ENCODE measurements around the gene FAM118B.

The FAM118B gene

GRCh38 chr11:126216526-126217305 lies 5.1 kb downstream of the FAM118B start:
- peaks cover 0 to 24% (median 20%) of the 10 kb centered on the region in 5 donors for H3K4me1 ChIP-seq (ENCODE audit: control insufficient read depth in 5 of 5, insufficient read depth in 5 of 5, low read length in 5 of 5)

DNA sequence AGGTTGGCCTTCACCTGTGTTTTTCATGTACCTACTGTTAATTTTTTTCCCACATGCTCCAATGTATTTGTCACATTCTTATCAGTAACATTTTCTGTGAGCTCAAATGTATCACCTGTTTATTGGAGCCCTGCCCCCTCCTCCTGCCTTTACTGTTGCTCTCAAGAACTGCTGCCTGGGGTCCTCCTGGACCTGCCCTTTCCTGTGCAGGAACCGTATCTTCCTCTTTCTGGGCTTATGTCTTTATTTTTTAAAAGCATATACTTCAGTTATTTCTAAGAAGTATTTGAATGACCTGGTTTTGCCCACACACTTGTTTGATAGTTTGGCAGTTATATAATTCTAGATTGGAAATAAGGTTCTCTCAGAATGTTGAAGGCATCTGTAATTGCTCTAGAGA lies 5.9 kb downstream of the FAM118B start:
- Histone ChIP-seq H3K27ac (ENCODE audit: low read depth, low read length) (no peak overlapping the region), H3K9ac (ENCODE audit: low read length in 5 of 5) (no peak overlapping the region), H3K36me3 (ENCODE audit: control insufficient read depth in 5 of 5, insufficient read depth in 5 of 5, low read length in 5 of 5) (no peaks in the 10 kb centered on the region), H3K9me3 (ENCODE audit: control insufficient read depth in 5 of 5, low read length in 5 of 5) (no peaks in the 10 kb centered on the region), H3K4me1 (ENCODE audit: control insufficient read depth in 5 of 5, insufficient read depth in 5 of 5, low read length in 5 of 5) (peaks cover 0 to 17% (median 13%) of the 10 kb centered on the region in 5 donors), H3K4me3 (ENCODE audit: low read depth in 1 of 5, low read length in 5 of 5) (no peak overlapping the region), H3K27me3 (ENCODE audit: control insufficient read depth in 5 of 5, insufficient read depth in 4 of 5, low read length in 5 of 5) (no peaks in the 10 kb centered on the region)

More at GRCh38 chr11:126216526-126217305, 5.1 kb downstream of the FAM118B start:
- Histone ChIP-seq H3K27ac (ENCODE audit: low read depth, low read length) (no peak overlapping the region), H3K9me3 (ENCODE audit: control insufficient read depth in 5 of 5, low read length in 5 of 5) (no peaks in the 10 kb centered on the region), H3K36me3 (ENCODE audit: control insufficient read depth in 5 of 5, insufficient read depth in 5 of 5, low read length in 5 of 5) (no peaks in the 10 kb centered on the region), H3K27me3 (ENCODE audit: control insufficient read depth in 5 of 5, insufficient read depth in 4 of 5, low read length in 5 of 5) (no peaks in the 10 kb centered on the region), H3K4me3 (ENCODE audit: low read depth in 1 of 5, low read length in 5 of 5) (no peak overlapping the region), H3K9ac (ENCODE audit: low read length in 5 of 5) (no peak overlapping the region)

DNA sequence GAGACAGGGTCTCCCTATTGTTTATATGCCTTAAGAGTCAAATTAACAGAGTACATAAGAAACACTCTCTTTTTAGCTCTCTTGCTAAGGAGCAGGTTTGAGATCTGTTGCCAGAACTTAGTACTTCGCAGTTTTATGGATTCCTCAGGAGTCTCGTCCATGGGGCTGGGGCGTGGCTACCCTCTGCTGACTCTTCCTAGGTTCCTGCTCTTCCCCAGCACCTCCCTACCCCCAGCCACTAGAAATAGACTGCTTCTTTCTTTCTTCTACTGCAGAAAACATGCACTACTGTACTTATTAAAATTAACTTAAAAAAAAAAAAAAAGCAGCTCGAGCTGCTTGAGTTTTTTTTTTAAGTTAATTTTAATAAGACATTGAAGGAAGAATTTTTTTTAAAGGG lies 8.0 kb downstream of the FAM118B start:
- no peak overlapping the region for H3K4me3 ChIP-seq (ENCODE audit: low read depth in 1 of 5, low read length in 5 of 5)
- H3K4me1 ChIP-seq (ENCODE audit: control insufficient read depth in 5 of 5, insufficient read depth in 5 of 5, low read length in 5 of 5) = peaks cover 0 to 12% (median 7%) of the 10 kb centered on the region in 5 donors
- H3K27ac ChIP-seq (ENCODE audit: low read depth, low read length) = no peak overlapping the region
- no peak overlapping the region for H3K9ac ChIP-seq (ENCODE audit: low read length in 5 of 5)
- no peaks in the 10 kb centered on the region for H3K27me3 ChIP-seq (ENCODE audit: control insufficient read depth in 5 of 5, insufficient read depth in 4 of 5, low read length in 5 of 5)
- H3K36me3 ChIP-seq (ENCODE audit: control insufficient read depth in 5 of 5, insufficient read depth in 5 of 5, low read length in 5 of 5) = no peaks in the 10 kb centered on the region
- H3K9me3 ChIP-seq (ENCODE audit: control insufficient read depth in 5 of 5, low read length in 5 of 5) = no peaks in the 10 kb centered on the region

DNA sequence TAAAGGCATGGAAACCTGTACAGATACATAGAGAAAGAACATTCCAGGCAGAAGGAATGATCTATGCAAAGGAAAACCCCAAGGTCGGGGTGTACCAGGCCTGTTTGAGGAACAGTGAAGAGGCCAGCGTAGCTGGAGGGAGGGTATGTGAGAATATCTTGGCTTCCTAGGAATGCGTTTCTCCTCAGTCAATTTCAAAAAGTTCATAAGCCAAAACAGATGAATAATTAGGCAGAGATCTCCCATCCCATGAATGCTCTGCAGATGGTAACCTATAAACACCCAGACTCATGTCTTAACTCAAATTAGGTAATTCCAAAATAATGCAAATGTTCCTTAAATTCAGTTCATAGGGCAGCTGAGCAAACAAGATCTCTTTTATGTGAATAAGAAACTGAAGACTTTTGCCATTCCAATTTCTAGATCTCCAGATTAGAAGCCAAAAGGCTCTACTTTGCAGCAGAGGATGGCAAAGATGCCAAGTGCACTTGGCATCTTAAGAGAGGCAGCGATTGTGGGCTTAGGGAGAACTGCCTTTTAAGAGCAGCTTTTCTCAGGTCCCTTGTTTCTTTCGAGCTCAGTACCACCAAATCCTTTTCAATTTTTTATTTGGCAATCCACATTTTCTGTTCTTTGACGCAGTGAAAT lies 13.2 kb downstream of the FAM118B start:
- H3K4me3 ChIP-seq (ENCODE audit: low read depth in 1 of 5, low read length in 5 of 5) = no peak overlapping the region
- H3K36me3 ChIP-seq (ENCODE audit: control insufficient read depth in 5 of 5, insufficient read depth in 5 of 5, low read length in 5 of 5) = peaks cover 0 to 4% (median 0%) of the 10 kb centered on the region in 5 donors
- peaks cover 0 to 4% (median 2%) of the 10 kb centered on the region in 5 donors for H3K4me1 ChIP-seq (ENCODE audit: control insufficient read depth in 5 of 5, insufficient read depth in 5 of 5, low read length in 5 of 5)
- no peaks in the 10 kb centered on the region for H3K9me3 ChIP-seq (ENCODE audit: control insufficient read depth in 5 of 5, low read length in 5 of 5)
- H3K27me3 ChIP-seq (ENCODE audit: control insufficient read depth in 5 of 5, insufficient read depth in 4 of 5, low read length in 5 of 5) = no peaks in the 10 kb centered on the region
- H3K9ac ChIP-seq (ENCODE audit: low read length in 5 of 5) = no peak overlapping the region
- H3K27ac ChIP-seq (ENCODE audit: low read depth, low read length) = no peak overlapping the region

- no peak overlapping the region for H3K4me3 ChIP-seq (ENCODE audit: low read depth in 1 of 5, low read length in 5 of 5)
- H3K27ac ChIP-seq (ENCODE audit: low read depth, low read length) = no peak overlapping the region
Measured at GRCh38 chr11:126225295-126225665, 13.7 kb downstream of the FAM118B start.

GRCh38 chr11:126226334-126227084 lies 14.9 kb downstream of the FAM118B start:
- Histone ChIP-seq H3K27ac (ENCODE audit: low read depth, low read length) (no peak overlapping the region), H3K27me3 (ENCODE audit: control insufficient read depth in 5 of 5, insufficient read depth in 4 of 5, low read length in 5 of 5) (no peaks in the 10 kb centered on the region), H3K4me1 (ENCODE audit: control insufficient read depth in 5 of 5, insufficient read depth in 5 of 5, low read length in 5 of 5) (peaks cover 0 to 5% (median 0%) of the 10 kb centered on the region in 5 donors), H3K36me3 (ENCODE audit: control insufficient read depth in 5 of 5, insufficient read depth in 5 of 5, low read length in 5 of 5) (peaks cover 0 to 7% (median 0%) of the 10 kb centered on the region in 5 donors), H3K4me3 (ENCODE audit: low read depth in 1 of 5, low read length in 5 of 5) (no peak overlapping the region), H3K9me3 (ENCODE audit: control insufficient read depth in 5 of 5, low read length in 5 of 5) (no peaks in the 10 kb centered on the region), H3K9ac (ENCODE audit: low read length in 5 of 5) (no peak overlapping the region)

More at GRCh38 chr11:126225295-126225665, 13.7 kb downstream of the FAM118B start:
- peaks cover 0 to 7% (median 0%) of the 10 kb centered on the region in 5 donors for H3K36me3 ChIP-seq (ENCODE audit: control insufficient read depth in 5 of 5, insufficient read depth in 5 of 5, low read length in 5 of 5)
- H3K9ac ChIP-seq (ENCODE audit: low read length in 5 of 5) = no peak overlapping the region
- H3K4me1 ChIP-seq (ENCODE audit: control insufficient read depth in 5 of 5, insufficient read depth in 5 of 5, low read length in 5 of 5) = peaks cover 0 to 5% (median 0%) of the 10 kb centered on the region in 5 donors
- H3K27me3 ChIP-seq (ENCODE audit: control insufficient read depth in 5 of 5, insufficient read depth in 4 of 5, low read length in 5 of 5) = no peaks in the 10 kb centered on the region
- H3K9me3 ChIP-seq (ENCODE audit: control insufficient read depth in 5 of 5, low read length in 5 of 5) = no peaks in the 10 kb centered on the region

DNA sequence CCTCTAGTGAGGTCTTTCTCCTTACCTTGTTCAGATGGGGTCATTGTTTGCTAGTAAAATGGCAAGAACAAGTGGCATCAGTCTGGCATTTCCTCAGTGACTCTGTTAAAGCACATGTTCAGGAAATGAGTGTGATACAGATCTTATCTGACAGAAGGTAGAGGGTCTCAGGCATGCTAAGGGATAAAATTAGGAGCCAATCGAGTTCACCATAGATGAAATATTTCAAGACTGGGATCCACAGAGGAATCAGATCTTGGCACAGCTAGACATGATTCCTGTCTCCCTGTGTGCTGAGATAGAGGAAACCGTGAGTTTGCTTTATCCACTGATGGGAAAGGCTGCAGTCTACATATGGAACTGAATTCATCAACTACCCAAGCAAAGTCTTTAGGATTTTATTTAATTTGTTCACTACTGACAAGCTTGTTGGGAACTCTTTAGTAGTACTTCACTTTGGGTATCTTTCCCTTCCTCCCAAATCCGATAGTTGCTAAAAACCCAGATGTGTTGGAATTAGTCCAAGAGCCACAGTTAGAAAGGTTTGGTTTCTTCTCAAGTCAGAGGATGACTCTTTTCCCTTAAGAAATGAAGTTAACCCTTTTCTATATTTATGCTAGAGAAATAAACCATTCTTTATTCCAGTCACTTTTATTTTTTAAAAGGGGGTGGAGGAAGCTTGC lies 18.4 kb downstream of the FAM118B start:
- Histone ChIP-seq H3K4me1 (ENCODE audit: control insufficient read depth in 5 of 5, insufficient read depth in 5 of 5, low read length in 5 of 5) (peaks cover 0 to 8% (median 0%) of the 10 kb centered on the region in 5 donors), H3K27ac (ENCODE audit: low read depth, low read length) (no peak overlapping the region), H3K4me3 (ENCODE audit: low read depth in 1 of 5, low read length in 5 of 5) (no peak overlapping the region), H3K9ac (ENCODE audit: low read length in 5 of 5) (peak overlapping the region in 1 of 5 donors; percentile 11), H3K27me3 (ENCODE audit: control insufficient read depth in 5 of 5, insufficient read depth in 4 of 5, low read length in 5 of 5) (no peaks in the 10 kb centered on the region), H3K9me3 (ENCODE audit: control insufficient read depth in 5 of 5, low read length in 5 of 5) (no peaks in the 10 kb centered on the region), H3K36me3 (ENCODE audit: control insufficient read depth in 5 of 5, insufficient read depth in 5 of 5, low read length in 5 of 5) (peaks cover 0 to 7% (median 0%) of the 10 kb centered on the region in 5 donors)

DNA sequence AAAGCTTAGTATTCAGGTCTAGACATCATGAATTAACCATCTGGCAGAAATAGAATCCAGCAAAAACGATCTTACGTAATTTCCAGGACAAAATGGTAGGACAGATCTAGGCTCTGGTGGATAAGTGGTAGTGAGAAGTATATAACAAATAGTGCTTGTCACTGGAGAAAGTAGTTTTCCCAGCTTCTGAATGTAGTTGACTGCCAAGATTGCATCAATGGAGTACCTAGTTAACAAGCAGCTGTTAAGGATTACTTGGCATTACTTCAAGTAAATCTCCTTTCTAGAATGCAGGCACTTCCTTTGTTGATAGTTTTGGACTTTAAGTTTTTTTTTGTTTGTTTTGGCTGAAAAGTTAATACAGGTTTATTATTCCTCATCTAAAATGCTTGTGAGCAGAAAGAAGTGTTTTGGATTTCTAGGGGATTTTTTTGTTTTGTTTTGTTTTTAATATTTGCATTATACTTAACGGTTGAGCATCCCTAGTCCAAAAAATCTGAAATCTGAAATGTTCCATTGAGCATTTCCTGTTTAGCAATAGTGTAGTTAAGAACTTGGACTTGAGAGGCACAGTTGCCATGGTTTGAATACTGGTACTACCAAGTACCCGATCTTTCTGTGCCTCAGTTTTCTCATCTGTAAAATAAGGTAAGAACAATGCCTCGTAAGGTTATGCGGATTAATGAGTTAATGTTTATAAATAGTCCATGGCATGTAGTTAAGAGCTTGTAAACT lies 20.3 kb downstream of the FAM118B start:
- no peaks in the 10 kb centered on the region for H3K9me3 ChIP-seq (ENCODE audit: control insufficient read depth in 5 of 5, low read length in 5 of 5)
- H3K27me3 ChIP-seq (ENCODE audit: control insufficient read depth in 5 of 5, insufficient read depth in 4 of 5, low read length in 5 of 5) = no peaks in the 10 kb centered on the region
- H3K4me1 ChIP-seq (ENCODE audit: control insufficient read depth in 5 of 5, insufficient read depth in 5 of 5, low read length in 5 of 5) = peaks cover 0 to 8% (median 0%) of the 10 kb centered on the region in 5 donors
- H3K27ac ChIP-seq (ENCODE audit: low read depth, low read length) = no peak overlapping the region
- no peak overlapping the region for H3K9ac ChIP-seq (ENCODE audit: low read length in 5 of 5)
- H3K4me3 ChIP-seq (ENCODE audit: low read depth in 1 of 5, low read length in 5 of 5) = no peak overlapping the region
- peaks cover 7 to 16% (median 8%) of the 10 kb centered on the region in 5 donors for H3K36me3 ChIP-seq (ENCODE audit: control insufficient read depth in 5 of 5, insufficient read depth in 5 of 5, low read length in 5 of 5)

DNA sequence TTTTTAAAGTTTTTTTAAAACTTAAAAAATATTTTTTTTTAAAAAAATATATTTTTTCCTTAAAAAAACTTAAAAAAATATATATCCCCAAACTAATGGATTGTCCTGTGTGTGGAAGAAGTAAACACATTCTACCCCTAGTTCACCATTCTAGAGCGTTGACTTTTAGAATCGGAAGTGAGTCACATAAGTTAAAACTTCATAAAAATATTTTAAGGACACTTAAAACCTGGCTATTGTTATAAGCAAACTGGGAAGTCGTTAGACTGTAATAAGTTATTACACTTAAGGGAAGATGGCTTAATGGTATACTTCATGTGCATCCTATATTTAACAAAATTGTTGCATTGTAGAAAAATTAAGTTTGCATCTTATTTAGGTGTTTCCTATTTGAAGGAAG lies 21.1 kb downstream of the FAM118B start:
- Histone ChIP-seq H3K4me1 (ENCODE audit: control insufficient read depth in 5 of 5, insufficient read depth in 5 of 5, low read length in 5 of 5) (peaks cover 0 to 8% (median 0%) of the 10 kb centered on the region in 5 donors), H3K9me3 (ENCODE audit: control insufficient read depth in 5 of 5, low read length in 5 of 5) (no peaks in the 10 kb centered on the region), H3K36me3 (ENCODE audit: control insufficient read depth in 5 of 5, insufficient read depth in 5 of 5, low read length in 5 of 5) (peaks cover 7 to 16% (median 8%) of the 10 kb centered on the region in 5 donors), H3K27ac (ENCODE audit: low read depth, low read length) (no peak overlapping the region), H3K27me3 (ENCODE audit: control insufficient read depth in 5 of 5, insufficient read depth in 4 of 5, low read length in 5 of 5) (no peaks in the 10 kb centered on the region), H3K4me3 (ENCODE audit: low read depth in 1 of 5, low read length in 5 of 5) (no peak overlapping the region), H3K9ac (ENCODE audit: low read length in 5 of 5) (no peak overlapping the region)

Measured in subcutaneous abdominal adipose tissue (tissue), 5 donors.